HG03097 (cell line): ENCODE results near the gene CST5.
"Not testable (repeated sequence)": the region's sequence is repeated elsewhere in the genome, so short reads cannot be mapped to it uniquely, and the experiment has no call there.

ENCODE experiments used
- ATAC-seq: cut with Tn5 transposase; IDR thresholded peaks from one replicate; pipeline ENCODE4 v1.9.1; 2021; ENCODE audit not compliant: unreplicated experiment, low FRiP score

The CST5 gene

DNA sequence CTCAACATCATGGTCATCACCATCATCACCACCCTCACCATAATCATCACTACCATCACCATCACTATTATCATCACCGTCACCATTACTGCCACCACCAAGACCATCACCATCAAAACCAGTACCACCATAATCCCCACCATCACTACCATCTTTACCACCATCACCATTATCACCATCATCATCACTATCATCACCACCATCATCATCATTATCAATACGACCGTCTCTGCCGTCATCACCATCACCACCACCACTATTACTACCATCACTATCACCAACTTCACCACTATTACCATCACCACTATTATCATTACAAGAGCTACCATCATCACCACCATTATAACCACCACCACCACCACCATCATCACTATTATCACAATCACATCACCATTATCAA is 11.3 kb upstream of the CST5 start:
- not testable (repeated sequence) for ATAC-seq

DNA sequence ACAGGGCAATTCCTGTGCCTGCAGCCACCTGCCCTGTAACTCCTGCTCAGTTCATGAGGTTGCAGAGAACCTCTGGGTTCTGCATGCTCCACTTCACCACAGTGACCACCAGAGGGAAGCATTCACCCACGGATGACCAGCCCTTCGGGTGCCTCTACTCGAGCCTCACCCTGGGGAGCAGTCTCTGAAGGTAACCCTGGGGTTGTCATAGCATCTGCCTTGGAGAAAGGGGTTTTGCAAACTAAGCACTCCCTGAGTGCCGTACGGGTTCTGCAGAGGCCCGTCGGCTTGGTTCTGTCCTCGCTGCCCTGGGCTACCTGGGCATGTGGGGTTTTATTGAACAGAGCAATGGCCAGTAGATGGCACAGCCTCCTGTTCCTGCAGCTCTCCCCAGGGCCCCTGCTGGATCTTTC is 10.2 kb upstream of the CST5 start:
- no peak for ATAC-seq

DNA sequence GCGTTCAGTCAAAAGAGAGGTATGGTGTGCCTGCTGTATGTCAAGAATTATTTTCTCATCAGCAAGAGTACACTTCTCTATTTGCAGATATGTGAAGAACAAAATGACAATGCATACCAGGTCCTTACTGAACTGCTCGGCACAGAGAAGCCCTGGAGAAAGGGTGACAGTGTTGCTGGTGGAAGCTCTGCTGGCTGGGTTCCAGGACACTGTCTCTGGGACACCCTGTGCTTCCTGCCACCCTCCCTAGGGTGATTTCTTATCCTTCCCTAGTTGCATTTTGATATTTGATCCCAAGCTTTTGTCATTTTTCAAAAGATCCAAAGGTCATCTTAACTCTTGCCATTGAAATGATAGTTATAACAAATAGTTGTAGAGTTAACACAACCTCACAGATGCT is 8.3 kb upstream of the CST5 start:
- ATAC-seq, result no peak

DNA sequence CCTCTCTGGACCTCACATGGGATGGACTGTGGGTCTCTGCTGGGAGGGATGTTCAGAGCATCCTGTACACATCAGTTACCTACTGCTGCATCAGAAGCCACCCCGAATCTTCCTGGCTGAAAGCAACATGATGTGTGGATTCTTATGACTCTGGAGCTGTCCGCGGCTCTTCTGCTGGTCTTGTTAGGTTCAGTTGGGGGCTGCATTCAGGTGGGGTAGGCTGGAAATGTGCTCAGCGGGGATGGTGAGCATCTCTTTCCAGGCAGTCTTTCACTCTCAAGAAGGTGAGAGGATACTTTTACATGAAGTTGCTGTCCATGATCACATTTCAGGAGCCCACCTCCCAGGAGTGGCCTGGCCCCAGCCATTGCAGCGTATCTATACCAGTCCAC is 5.2 kb upstream of the CST5 start:
- ATAC-seq, result no peak

DNA sequence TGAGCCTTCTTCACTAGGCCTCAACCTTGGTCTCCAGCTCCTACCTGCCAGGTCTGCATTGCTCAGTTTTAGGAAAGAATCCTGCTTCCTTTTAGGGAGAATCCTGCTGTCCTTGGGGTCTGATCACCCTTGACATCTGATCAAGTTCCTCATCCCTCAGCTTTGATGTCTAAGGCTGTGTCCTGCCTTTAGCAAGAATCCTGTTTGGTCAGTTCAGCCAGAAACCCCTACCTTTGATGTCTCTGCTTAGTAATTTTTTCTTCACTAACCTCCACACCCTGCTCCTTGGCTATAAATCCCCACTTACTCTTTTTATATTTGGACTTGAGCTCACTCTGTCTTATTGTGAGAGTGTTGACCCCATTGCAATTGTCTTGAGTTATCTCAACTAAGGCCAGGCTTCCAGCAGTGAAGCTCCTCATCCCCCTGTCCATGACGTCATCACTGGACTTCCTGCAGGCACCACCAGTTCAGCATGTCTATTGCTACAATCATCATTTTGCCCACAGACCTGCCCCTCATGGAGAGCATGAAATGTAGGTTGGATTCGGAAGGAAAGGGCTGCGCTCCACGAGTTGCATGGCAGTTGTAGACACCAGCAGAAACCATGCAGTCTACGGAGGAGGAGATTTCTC is 4.7 kb upstream of the CST5 start:
- ATAC-seq, result no peak

DNA sequence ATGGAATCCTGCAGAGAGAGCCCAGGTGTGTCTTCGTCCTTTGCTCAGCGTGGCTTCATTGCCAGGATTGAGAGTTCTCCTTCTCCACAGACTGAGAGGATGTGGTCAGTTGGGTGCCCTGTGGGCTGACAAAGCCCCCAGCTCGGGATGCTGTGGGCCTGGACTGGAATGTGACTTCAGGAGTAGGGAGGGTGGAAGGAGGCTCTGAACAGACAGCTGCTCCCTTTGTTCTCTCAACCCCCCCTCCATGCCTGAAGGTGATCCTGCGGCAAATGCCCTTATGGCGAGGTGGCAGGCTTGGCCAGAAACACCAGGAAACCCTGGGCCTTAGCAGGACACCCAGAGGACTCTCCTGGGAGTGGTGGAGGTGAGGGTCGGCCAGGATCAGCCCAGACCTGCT is 1.8 kb upstream of the CST5 start:
- ATAC-seq, result no peak

DNA sequence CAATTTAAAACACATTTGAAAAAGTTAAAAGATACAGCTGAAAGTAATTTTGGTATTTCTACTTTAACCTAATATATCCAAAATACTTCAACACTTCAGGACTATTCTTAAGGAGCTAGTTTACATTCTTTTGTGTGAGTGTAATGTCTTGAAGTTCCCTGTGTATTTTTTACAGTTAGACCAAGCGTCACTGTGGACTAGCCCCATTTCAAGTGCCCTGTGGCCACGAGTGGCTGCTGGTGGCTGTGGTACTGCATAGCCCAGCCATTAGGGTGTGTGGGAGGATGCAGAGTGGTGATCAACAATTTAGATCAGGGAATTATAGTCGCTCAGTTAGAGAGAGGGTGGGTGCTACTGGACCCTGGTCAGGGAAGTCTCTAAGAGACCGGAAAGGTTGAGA is 869 bp upstream of the CST5 start:
- no peak for ATAC-seq

DNA sequence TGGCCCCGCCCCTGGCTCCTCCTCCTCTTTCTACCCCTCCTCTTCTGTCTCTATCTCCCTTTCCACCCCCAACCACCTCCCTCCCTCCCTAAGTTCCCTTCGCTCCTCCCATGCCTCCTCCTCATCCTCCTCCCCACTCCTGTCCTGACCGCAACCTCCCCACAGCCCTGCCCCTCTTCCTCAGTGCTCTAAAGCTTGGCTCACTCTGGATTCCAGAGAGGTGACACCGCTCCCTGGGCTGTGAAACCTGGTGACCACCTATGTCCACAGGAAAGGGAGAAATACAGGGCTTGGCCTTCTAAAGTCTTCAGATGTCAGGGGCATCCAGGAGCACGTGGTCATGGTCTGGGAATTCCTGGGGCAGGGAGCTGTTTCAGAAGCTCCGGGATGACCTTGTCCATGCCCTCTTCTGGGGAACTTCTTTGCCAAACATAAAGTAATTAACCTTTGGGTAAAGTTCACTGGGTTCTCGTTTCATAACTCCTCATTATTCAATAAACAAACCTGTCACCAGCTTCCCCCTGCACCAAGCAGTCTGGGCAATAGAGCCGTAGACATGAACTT is 345 bp upstream of the CST5 start:
- ATAC-seq, result no peak

DNA sequence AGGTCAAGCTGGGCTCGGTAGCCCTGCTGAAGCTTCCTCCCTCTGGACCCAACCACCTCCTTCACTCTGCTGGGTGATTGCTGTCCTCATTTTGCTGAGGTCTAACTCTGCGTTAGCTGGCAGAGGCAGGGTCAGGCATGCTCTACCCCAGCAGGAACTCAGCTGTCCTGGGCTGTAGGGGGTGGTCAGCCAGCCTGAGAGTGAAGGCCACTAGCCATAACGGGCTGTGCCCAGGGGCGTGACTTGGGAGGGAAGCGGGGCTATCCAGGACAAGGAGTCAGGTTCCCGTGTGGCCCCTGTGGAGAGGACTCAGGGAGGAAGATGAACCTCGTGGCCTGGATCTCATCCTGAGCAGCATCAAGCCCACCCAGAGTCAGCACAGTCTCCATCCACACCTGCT is 761 bp downstream of the CST5 start:
- no peak for ATAC-seq

DNA sequence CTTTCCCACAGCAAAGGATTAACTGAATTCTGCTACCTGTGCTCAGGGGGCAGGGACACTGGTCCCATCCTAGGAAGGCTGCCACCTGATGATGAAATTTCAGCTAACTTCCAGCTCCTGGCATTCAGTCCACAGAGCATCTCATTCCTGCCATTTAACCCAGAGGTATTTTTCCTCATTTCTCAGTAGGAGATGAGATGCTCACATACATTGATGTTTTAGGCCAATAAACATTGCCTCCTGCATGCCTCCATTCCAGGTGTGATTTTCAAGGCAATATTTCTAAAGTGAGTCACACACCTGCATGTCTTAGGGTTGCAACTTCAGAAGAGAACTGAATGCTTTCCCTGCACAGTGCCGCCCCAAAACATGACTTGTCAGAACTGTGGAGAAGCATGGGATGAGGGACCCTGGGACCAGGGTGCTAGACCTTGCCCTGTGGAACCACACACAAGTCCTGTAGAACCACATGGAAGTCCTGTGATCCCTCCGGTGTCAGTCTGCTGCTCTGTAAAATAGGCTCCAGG is 1.5 kb downstream of the CST5 start:
- not testable (repeated sequence) for ATAC-seq

DNA sequence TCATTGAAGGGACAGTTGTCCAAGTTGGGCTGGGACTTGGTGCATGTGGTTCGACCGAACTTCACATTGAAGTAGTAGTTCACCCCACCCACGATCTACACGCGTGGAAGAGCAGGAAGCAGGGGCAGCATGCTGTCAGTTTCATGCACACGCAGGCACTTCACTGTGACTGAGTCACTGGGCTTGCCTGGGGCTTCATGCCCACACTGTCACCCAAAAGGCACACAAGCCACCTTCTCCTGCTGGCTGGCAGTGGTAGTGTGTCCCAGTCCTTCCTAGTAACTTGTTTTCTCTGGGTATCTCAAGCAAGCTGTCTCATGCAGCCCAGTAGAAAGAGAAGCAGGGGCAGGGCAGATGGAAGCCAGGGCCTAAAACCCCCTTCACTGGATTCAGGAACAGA is 2.0 kb downstream of the CST5 start:
- no peak for ATAC-seq

DNA sequence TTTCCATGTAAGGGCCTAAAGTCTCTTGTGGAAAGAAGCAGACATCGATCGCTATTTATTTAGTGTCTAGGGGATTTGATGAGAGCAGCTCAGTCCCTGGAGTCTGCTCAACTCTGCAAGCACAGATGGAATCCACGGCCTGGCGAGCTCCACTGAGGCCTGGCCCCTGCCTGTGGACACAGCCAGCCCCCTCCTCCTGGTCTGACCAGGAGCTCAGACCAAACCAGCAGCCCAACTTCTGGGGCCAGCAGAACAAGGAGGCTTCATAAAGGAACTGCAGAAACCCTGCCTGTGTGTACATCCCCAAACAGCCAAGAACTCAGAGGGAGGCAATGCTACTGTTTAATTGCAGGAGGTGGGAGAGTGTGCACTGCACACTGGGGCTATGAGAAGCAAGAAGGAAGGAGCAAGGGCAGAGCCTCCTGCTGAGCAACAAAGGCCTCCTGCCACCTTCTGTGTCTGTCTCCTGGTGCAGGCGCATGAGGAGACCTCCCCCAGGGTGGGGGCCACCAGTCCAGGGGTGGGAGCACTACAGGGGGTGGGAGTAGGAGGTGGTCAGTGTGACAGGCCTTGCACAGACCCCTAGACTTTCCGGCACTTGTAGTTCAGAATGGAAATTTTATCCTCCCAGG is 3.8 kb downstream of the CST5 start:
- ATAC-seq, result no peak

DNA sequence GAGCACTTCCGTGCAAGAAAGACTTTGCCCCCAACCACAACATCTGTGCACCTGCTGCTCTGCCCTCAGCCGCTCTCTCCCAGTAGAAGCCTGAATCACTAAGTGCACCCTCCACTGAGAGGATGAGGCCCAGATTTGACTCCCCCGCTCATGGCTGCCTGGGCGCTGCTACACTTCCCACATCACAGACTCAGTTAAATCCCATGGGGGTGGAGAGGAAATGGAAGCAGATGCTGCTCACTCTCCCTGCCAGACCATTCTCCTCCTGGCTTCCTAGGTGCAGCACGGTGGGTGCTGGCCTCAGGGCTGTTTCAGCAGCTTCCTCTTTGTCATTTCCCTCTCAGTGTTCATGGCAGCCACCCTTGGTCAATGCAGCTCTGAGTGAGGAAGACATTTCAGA is 4.8 kb downstream of the CST5 start:
- ATAC-seq, result no peak

DNA sequence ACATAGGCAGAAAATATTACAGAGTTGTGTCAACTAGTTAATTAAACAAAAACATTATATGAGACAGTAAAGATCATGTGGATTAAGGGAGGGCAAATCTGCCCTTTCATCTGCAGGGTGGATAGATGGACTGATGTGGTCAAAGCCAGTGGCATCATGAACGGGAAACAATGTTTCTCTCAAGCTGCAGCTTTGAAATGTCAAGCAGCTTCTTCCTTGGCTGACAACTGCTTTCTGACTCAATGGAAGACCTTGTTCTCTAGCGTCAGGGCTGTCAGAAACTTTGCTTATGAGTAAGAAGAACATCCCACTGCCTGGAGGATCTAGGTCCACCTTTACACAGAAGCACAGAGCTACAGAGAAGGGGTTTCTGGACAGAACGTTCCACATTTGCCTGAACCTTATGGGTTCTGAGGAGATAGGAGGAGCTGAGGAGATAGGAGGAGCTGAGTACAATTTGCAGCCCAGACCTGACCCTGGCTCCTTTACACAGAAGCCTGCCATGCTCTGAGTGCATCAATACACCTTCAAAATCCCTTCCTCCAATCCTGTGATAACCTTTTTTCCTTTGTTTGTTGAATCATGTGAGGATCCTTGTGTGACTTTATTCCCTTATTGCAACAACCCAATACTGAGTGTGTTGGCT is 6.1 kb downstream of the CST5 start:
- ATAC-seq, result no peak

DNA sequence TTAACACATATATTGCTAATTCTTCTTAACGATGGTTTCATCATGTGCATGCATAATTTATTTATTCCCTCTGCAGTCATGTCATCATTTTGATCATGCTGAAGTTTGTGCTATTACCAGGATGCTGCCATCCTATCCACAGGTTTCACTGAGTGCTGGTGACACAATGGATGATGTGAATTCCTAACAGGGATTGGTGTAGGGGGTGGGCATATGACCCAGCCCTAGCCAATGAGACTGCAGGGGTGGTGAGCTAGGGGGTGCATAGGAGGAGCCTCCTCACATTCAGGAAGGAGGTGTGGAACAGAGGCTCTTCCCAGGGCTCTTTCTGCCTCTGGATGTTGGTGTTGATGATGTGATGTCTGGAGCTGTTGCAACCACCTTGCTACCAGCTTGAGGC is 7.5 kb downstream of the CST5 start:
- ATAC-seq, result no peak

DNA sequence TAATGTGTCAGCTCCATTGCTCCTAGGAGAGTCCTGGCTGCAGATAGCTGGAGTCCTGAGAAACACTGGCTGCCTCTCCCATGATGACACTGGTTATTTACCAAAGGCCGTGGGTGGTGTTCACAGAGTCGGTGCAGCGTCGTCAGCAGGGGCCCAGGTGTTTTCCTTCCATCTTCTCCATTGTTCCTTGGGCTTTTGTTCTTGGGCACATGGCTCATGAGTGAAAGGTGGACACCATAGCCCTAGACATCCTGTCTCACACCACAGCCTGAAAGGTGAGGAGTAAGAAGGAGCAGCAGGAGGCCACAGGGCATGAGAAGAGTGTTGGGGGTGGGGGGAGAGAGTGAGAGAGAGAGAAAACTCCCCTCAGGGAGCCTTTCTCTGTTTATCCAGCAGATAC is 9.1 kb downstream of the CST5 start:
- no peak for ATAC-seq

DNA sequence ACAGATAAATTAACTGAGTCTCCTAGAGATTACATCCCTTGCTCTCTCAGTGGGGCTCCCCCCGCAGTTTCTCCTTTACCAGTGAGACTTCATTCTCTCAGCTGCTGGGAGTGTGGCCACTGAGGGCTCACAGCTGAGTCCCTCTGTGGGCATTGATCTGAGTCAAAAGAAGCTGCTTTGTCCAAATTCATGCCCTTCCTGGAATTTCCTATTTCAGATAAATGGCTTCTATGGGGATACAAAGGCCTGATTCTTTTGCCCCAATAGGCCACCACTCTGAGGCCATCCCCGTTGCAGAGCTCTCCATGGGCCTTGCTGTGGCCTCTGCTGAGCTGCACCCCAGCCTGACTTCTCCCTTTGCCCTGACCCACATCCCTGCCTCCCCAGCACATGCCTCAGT is 10.0 kb downstream of the CST5 start:
- ATAC-seq, result no peak

DNA sequence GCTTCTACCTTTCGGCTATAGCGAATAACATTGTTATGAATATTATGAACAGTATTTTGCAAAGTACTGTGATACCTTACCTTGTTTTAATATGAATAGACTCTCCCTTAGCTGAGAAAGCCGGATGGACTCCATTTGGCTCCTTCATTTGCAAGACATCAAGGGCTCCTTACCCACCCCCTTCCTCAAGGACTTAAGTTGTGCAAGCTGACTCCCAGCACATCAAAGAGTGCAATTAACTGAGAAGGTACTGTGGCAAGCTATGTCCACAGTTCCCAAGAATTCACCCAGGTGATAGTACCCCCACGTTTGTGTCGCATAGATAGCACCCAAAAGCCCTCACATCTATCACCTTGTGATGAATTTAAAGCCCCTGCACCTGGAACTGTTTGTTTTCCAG is 11.2 kb downstream of the CST5 start:
- no peak for ATAC-seq

DNA sequence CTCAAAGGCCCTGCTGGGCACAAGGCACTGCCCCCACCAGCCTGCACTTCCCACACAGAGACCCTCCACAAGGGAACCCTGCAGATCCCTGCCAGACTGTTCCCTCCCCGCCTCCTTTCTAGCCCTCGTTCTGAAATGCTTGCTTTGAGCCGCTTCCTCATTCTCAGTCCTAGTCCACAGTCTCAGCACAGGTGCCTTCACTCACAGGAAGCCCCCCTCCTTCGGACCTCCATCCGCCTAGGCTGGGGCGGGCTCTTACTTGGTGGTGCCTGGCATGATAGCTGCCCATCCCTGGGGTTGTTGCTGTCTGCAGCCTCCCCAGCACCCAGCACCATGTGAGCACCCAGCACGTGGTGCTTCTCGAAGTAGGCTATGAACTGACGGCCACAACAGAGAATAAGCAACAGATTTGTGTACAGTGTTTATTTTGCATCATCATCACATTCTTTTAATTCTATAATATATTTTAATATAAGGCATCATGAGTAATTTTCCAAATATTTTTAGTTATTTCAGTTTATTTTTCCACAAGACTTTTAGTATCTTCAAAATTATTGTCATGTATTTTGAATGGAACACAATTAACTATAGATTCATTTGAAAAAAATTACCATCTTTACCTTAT is 12.3 kb downstream of the CST5 start:
- ATAC-seq, result no peak

DNA sequence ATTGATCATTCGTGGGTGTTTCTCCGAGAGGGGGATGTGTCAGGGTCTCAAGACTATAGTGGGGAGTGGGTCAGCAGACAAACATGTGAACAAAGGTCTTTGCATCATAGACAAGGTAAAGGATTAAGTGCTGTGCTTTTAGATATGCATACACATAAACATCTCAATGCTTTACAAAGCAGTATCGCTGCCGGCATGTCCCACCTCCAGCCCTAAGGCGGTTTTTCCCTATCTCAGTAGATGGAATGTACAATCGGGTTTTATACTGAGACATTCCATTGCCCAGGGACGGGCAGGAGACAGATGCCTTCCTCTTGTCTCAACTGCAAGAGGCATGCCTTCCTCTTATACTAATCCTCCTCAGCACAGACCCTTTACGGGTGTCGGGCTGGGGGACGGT is 18.8 kb downstream of the CST5 start:
- ATAC-seq, result not testable (repeated sequence)

DNA sequence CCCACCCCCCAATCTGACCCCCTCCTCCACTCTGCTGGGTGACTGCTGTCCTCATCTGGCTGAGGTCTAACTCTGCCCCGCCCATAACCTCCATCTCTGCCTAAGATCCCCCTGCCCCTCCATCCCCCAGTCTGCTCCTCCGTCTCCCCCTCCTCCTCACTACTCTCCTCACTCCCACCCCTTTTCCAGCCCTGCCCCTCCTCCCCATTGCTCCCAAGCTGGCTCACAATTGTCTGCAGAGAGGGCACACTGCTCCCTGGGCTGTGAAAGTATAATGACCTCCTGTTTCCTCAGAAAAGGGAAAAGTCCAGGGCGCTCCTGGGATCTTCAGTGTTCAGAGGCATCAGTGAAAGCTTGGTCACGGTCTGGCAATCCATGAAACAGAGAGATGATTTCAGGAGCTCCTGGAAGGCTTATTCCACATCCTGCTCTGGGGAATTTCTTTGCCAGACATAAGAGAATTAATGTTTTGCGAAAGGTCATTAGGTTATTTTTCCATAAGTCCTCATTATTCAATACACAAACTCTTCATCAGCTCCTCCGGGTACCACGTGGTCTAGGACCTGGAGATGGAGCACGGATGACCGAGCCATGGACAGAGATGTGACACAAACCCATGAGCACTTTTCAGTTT is 21.5 kb downstream of the CST5 start:
- no peak for ATAC-seq
